Glomerular endothelial cell (primary cell): Measurements from ENCODE around the gene VCL. TPM values are rescaled to one million over a fixed set of nuclear protein-coding genes. Genes with fewer than 3 reads are reported as not detected.

ENCODE experiments used
- DNase-seq: peaks from one replicate; pipeline ENCODE4 v3.0.0-alpha.2; 2011; ENCODE audit warnings: low read depth, low spot score; ENCODE audit errors: extremely low read depth
- total RNA-seq: library from RNA; depleted of rRNA; stranded (reverse); fragments of >200 nt; gene quantifications from 2 replicates; pipeline ENCODE4 v1.2.3, GENCODE V29; 2015

VCL gene
- total RNA-seq, 1 donor from 2014 or later, result 240 TPM

- DNase-seq, result no peak
Measured at GRCh38 chr10:74071157-74071556, 73.2 kb downstream of the VCL start.

GRCh38 chr10:74072503-74072902 is 74.6 kb downstream of the VCL start:
- no peak for DNase-seq

GRCh38 chr10:74075906-74076305 is 78.0 kb downstream of the VCL start:
- no peak for DNase-seq

GRCh38 chr10:74076961-74077360 is 79.0 kb downstream of the VCL start:
- no peak for DNase-seq

GRCh38 chr10:74077416-74077815 is 79.5 kb downstream of the VCL start:
- no peak for DNase-seq

DNA sequence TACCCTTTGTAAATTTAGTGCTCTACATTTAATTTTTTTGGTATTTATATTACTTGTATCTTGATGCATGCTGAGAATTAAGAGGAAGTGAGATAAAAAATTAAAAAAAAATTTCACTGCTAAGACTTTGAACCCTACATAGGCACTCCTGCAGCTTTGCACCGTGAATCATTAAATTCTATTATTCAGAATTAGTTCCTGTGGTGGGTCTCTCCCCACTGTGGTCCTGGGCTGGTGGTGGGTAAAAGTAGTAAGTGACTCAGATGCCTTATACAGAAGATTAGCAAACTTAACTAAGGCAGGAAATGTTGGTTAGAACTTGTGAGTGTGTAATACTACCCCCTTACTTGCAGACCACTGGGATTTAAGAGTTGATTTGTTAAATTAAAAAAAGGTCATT is 80.1 kb downstream of the VCL start:
- DNase-seq, result no peak

DNA sequence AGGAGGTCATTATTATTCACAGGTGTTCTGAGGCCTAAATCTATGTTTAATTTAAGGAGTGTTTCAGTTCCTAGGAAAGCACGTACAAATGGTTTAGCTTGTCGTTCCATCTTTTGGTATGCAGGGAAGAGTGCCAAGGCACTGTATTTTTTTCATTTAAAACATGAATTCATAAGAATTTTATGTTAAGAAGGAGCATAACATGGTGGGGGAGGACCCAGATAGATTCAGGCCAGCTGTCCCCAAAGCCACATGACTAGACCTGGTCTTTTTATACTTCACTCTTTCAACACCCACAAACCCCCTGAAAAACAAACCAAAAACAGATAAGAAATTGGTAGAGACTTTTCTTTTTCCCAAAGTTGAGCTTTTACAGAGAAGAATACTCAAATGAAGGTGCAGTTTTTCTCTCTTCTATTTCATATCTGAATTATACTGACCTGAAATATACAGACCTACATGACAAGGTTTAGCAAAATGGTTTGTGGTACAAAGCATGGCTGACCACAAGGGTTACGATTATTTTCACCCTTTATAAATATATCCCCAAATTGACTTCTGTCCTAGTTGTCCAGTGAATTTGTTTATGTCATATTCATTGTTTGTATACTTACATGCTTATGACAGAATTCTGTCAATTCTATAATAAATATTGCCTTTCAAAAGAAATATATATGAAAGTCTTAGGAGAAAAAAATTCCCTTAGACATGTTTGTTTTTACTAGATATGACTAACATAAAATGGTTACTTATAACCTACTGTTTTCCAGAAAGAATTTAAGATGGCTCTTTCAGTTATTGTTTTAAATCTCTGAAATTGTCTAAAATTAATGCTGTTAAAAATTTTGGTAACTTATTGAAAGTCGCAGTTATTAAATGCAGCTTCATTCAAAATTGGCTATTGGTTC is 81.4 kb downstream of the VCL start:
- DNase-seq, result no peak

DNA sequence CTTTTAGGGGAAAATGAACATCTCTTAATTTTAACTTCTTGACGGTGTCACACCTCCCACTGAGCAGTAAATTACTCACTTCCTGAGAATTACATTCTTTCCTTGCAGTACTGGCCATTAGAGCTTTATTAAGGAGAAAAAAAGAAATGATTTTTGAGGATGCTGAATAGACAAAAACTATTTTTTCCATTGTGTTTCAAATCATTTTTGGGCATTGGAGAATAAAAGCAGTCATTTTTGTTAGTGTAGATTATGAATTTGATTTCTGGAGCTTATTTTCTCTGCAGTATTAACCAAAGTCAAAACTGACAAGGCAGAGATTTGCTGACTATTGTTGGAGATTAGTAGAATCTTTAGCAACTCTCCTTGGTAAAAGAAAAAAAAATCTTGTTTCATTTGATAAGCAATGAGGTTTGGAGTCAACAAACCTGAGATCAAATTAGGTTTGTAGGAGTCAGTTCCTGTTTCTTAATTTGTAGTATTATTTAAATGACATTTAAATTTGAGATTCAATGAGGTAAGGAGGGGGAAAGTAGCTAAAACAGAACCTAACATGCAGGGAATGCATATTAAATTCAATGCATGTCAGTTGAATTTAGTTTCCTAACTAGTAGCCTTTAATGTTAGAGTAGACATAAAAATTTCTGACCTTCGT is 82.1 kb downstream of the VCL start:
- no peak for DNase-seq

DNA sequence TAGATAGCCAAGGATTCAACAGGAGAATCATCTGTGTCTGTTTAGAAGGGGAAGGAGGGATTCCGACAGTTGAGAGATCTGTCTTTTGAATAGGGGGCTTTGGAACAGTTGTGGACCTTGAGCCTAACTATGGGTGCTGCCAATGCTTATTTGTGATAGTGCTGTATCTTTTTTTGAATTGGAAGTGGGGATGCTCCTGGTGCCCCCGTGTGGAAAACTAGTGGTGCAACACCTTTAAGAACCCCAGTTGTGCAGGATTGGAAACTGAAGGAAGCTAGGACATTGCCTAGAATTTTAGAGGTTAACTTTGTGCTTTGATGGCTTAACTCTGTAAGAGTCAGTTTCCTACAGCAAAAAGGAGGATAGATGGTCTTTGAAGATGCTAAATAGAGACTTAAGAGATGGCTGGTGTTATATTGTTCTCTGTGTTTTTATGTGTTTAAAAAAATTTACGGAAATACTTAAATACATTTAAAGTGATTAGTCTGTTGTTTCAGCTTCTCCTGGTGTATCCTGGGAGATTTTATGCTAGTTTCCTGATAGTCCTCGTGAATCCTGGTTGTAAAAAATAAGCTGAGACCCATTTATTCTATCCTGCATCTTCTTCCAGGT is 83.4 kb downstream of the VCL start:
- no peak for DNase-seq

GRCh38 chr10:74081941-74082718 is 84.2 kb downstream of the VCL start:
- DNase-seq, result no peak

GRCh38 chr10:74083304-74083703 is 85.4 kb downstream of the VCL start:
- DNase-seq, result no peak

DNA sequence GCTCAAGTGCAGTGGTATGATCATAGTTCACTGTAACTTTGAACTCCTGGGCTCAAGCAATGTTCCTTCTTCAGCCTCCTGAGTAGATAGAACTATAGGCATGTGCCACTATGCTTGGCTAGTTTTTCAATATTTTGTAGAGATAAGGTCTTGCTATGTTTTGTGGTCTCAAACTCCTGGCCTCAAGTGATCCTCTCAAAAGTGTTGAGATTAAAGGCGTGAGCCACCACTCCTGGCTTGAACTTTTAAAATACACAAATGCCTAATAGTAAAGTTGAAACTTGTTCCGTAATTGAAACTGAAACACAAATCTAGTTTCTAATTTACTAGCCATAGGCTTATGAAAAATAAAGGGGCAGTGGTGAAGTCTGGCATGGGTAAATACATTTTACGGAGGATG is 87.0 kb downstream of the VCL start:
- no peak for DNase-seq

DNA sequence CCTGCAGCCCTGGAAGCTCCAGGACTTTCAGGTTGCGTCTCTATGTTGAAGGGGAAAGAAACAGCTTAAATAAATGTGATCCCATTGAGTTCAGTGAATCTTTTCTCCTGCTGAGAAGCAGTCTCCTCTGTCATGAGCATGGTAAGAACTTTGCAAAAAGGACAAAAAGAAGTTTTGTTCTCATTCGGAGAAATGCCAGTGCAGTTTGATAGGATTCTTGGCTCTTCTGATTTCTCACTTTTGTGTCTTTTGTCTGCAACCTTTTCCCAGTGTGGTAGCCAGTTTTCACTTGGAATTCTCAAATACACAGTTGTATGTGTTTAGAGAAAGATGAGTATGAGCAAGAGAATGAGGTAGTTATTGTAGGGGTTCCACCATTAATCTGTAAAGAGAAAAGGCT is 88.4 kb downstream of the VCL start:
- no peak for DNase-seq

GRCh38 chr10:74088722-74089121 is 90.8 kb downstream of the VCL start:
- no peak for DNase-seq

GRCh38 chr10:74092372-74092771 is 94.5 kb downstream of the VCL start:
- DNase-seq, result no peak

GRCh38 chr10:74093530-74094164 is 95.7 kb downstream of the VCL start:
- no peak for DNase-seq

DNA sequence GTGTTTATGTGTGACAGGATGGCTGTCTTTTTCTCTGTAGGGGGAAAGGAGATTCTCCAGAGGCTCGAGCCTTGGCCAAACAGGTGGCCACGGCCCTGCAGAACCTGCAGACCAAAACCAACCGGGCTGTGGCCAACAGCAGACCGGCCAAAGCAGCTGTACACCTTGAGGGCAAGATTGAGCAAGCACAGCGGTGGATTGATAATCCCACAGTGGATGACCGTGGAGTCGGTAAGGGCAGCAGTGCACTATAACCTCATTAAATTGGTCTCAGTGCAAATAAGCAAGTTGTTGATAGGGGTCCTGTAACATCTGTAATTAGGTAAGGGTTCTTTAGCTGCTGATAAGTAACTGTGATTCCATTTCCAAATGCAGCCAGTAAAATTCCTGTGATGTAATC is 96.3 kb downstream of the VCL start:
- DNase-seq, result no peak

DNA sequence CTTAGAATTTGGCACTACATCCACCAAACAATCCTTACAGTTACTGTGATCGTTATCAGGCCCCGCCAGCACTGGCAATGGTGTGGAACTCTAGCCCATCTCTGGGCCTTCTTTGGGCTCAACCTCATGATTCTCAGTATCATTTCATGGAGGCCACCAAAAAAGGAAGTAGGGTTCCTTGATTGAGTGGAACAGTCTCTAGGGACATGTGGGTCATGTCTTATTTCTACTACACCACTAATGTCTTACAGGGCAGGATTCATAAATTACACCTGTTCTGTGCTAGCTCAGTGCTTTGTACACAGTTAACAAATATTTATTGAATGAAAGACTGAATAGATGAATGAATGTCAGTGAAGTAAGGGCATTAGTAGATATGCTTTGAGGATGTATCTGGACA is 98.9 kb downstream of the VCL start:
- DNase-seq, result no peak

- no peak for DNase-seq
Measured at GRCh38 chr10:74097776-74098175, 99.9 kb downstream of the VCL start.

- DNase-seq, result no peak
Measured at GRCh38 chr10:74099420-74099819, 101.5 kb downstream of the VCL start.

DNA sequence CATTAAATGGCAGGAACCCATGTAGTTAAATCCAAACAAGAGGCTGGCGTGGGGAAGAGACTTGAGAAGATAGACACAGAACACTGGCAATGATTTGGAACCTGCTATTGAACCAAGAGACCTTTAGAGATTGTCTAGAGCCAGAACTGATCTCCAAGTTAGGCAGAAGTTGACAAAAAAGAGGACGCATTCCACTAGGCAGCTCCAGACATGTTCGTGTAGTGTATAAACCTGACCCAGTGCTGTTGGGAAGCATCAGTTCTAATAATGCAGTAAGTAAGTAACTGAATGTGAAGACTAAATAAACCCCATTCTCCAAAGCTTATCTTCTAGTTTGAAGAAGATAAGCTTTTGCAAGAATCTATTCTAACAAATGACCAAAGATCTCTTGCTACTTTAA is 101.9 kb downstream of the VCL start:
- DNase-seq, result no peak
